Measurements from ENCODE around the gene TAGLN. TPM values are rescaled to one million over a fixed set of nuclear protein-coding genes. Genes with fewer than 3 reads are reported as not detected.

TAGLN gene
- total and polyA plus RNA-seq, 2 of the 8 experiments (the other 6 are each of a cell fraction or from before 2014, with no cell fraction given): 140 to 300 TPM

GRCh38 chr11:117177534-117178209 is 21.5 kb upstream of the TAGLN start:
- Histone ChIP-seq H2AFZ (ENCODE audit: low read length) (no peak overlapping the region), H3K4me2 (ENCODE audit: insufficient read depth in 1 of 2, low read depth in 2 of 2, low read length in 2 of 2) (peak overlapping the region; percentile 67 to 87), H2BK5ac (ENCODE audit: low read depth, low read length) (0 out of 2 replicates have a peak overlapping the region, but pooled peaks have one; percentile 5), H3K79me1 (ENCODE audit: low read depth, low read length) (no peaks in the 10 kb centered on the region; the same call in 1 of the 2 replicates), H3K27me3 (replicated peaks in 1 of 4; ENCODE audit: control insufficient read depth in 3 of 4, extremely low read depth in 1 of 4, insufficient read depth in 3 of 4, low read length in 3 of 4) (no peaks in the 10 kb centered on the region), H3K4me3 (ENCODE audit: extremely low read depth in 1 of 4, insufficient read depth in 2 of 4, low read depth in 3 of 4, low read length in 4 of 4) (peak overlapping the region; percentile 79 to 89 (median 82); a peak in 5 of 8 replicates), H4K91ac (replicated peaks; ENCODE audit: insufficient read length, low read length) (no peak overlapping the region), H3K23ac (ENCODE audit: insufficient read length) (no peak overlapping the region), H3K36me3 (ENCODE audit: control insufficient read depth in 2 of 4, insufficient read depth in 4 of 4, low read length in 3 of 4) (peaks cover 0 to 4% (median 3%) of the 10 kb centered on the region in 4 experiments; a peak in 2 of 8 replicates), H4K5ac (ENCODE audit: insufficient read length, low read depth, low read length) (peak overlapping the region; percentile 60), H3K23me2 (ENCODE audit: low read depth, low read length) (peaks cover 11% of the 10 kb centered on the region), H2BK20ac (ENCODE audit: low read length) (no peak overlapping the region), H4K8ac (ENCODE audit: extremely low read depth, insufficient read depth, low read length) (no peak overlapping the region; the same call in 1 of the 2 replicates), H3K9ac (replicated peaks in 1 of 4; ENCODE audit: extremely low read depth in 1 of 4, low read depth in 3 of 4, low read length in 3 of 4) (no peak overlapping the region; a peak in 1 of 7 replicates), H4K20me1 (replicated peaks in 1 of 2; ENCODE audit: control insufficient read depth in 1 of 2, insufficient read depth in 2 of 2, low read length in 2 of 2) (peaks cover 1 to 4% of the 10 kb centered on the region in 2 experiments), H2BK15ac (ENCODE audit: low read length) (no peak overlapping the region), H3K18ac (ENCODE audit: extremely low read depth, low read length) (no peak overlapping the region), H3K79me2 (ENCODE audit: control insufficient read depth in 1 of 2, insufficient read depth in 2 of 2, low read length in 2 of 2) (no peaks in the 10 kb centered on the region), H3K9me3 (ENCODE audit: insufficient read depth in 2 of 2, low read depth in 1 of 2, low read length in 1 of 2) (no peaks in the 10 kb centered on the region), H3K4ac (replicated peaks; ENCODE audit: insufficient read length, low read depth, low read length) (no peak overlapping the region), H3K14ac (ENCODE audit: insufficient read length) (no peak overlapping the region), H2AK5ac (ENCODE audit: low read depth, low read length) (no peak overlapping the region), H2BK120ac (replicated peaks; ENCODE audit: low read depth, low read length) (no peak overlapping the region), H2BK12ac (ENCODE audit: low read depth, low read length) (no peak overlapping the region), H3K56ac (replicated peaks; ENCODE audit: insufficient read length, low read depth, low read length) (no peak overlapping the region), H3K27ac (ENCODE audit: low read depth, low read length) (peak overlapping the region; percentile 16; the same call in 1 of the 2 replicates), H3K4me1 (replicated peaks in 1 of 4; ENCODE audit: control insufficient read depth in 3 of 4, insufficient read depth in 4 of 4, low read length in 3 of 4) (peaks cover 6 to 16% (median 12%) of the 10 kb centered on the region in 4 experiments)
- FAIRE-seq: no peak
- CTCF ChIA-PET (ENCODE audit: partially characterized antibody): interaction anchor here (0.5 to 14.0 kb wide), 6 partner anchors 13 to 141 kb away, joined by 3 to 359 read pairs (median 3); partner anchors contain the start of genes PCSK7, RNF214 and TAGLN
- POLR2A ChIA-PET (ENCODE audit: partially characterized antibody): interaction anchor here (1.3 to 12.6 kb wide), 6 partner anchors 11 to 55 kb away, joined by 5 to 153 read pairs (median 22); partner anchors contain the start of genes PAFAH1B2, PCSK7, RNF214 and TAGLN
- no peak for DNase-seq (ENCODE audit: low read depth in 1 of 2, low spot score in 2 of 2)
- 92% methylated on average over 10 of the region's 10 CpGs; no CpG with 5 or more reads in 1 of the 2 experiments for WGBS, 2 experiments (ENCODE audit: extremely low coverage in 1 of 2, insufficient coverage in 1 of 2, insufficient read length in 1 of 2, insufficient replicate concordance in 2 of 2, low coverage in 1 of 2, low lambda C conversion rate in 2 of 2, missing lambda C conversion rate in 1 of 2)
- no peak for TF ChIP-seq RFX5 (IDR thresholded peaks at IDR 0.05; ENCODE audit: borderline replicate concordance, low read depth, low read length)
- no peak for TF ChIP-seq POU5F1 (IDR thresholded peaks at IDR 0.05; ENCODE audit: low read depth, low read length)
- TF ChIP-seq RXRA (IDR thresholded peaks at IDR 0.05; ENCODE audit: insufficient read depth, low read depth, low read length): no peak
